SK-N-SH (cell line): ENCODE results near the gene RRM2. TPM values are rescaled to one million over a fixed set of nuclear protein-coding genes. Genes with fewer than 3 reads are reported as not detected.
A peak's percentile ranks its signal among the peaks of the same experiment; 100 is the strongest.

Source experiments
- CTCF ChIA-PET: fragments of 300-600, 350-600 bp; formaldehyde crosslinking; extraction: SDS; loops from one replicate; lab custom pipeline; 2021; lab: Yijun Ruan, JAX
- POLR2A ChIA-PET: fragments of 350-600 bp; sonication (Branson Sonifier 250); formaldehyde crosslinking; extraction: SDS; loops from one replicate; lab custom pipeline; 2020; ENCODE audit warnings: antibody characterized with exemption, inconsistent platforms; lab: Yijun Ruan, JAX
- DNase-seq: peaks from one replicate; pipeline ENCODE4 v3.0.0; 2012
- H2AFZ ChIP-seq: fragments of 200-600 bp; sonication (generic); 2 replicates; pipeline ENCODE4 v1.8.1; 2016; ENCODE audit warnings: antibody characterized with exemption, mild to moderate bottlenecking, low read depth
- H3F3A ChIP-seq: fragments of 200-600 bp; sonication (generic); replicated peaks from 2 replicates; pipeline ENCODE3; 2016; ENCODE audit warnings: antibody characterized with exemption, mild to moderate bottlenecking; ENCODE audit not compliant: insufficient read depth
- H3K27ac ChIP-seq, 2 experiments: fragments of 200-500 bp in 1 of 2; fragments of 200-600 bp in 1 of 2; sonication (Bioruptor generic) in 1 of 2; sonication (generic), shearing (Covaris generic) in 1 of 2; 2 replicates each; pipeline versions ENCODE4 v1.5.1 to v1.6.1; 2014 to 2016; ENCODE audit warnings: low read depth in 2 of 2, inconsistent platforms in 1 of 2, low read length in 1 of 2, mild to moderate bottlenecking in 1 of 2, mixed read lengths in 1 of 2
- H3K27me3 ChIP-seq: fragments of 200-600 bp; sonication (generic), shearing (Covaris generic); 2 replicates; pipeline ENCODE4 v1.6.1; 2016; ENCODE audit warnings: mixed run types; ENCODE audit not compliant: insufficient read depth
- H3K36me3 ChIP-seq, 2 experiments: fragments of 200-500 bp in 1 of 2; fragments of 200-600 bp in 1 of 2; sonication (Bioruptor generic) in 1 of 2; sonication (generic) in 1 of 2; replicated peaks in 1 of 2; 2 replicates each; pipeline versions ENCODE3 to v1.5.1; 2014 to 2016; ENCODE audit warnings: low read length in 1 of 2, mild to moderate bottlenecking in 1 of 2; ENCODE audit not compliant: insufficient read depth in 2 of 2, control insufficient read depth in 1 of 2
- H3K4me1 ChIP-seq, 2 experiments: fragments of 200-500 bp in 1 of 2; fragments of 200-600 bp in 1 of 2; sonication (Bioruptor generic) in 1 of 2; sonication (generic), shearing (Covaris generic) in 1 of 2; 2 replicates each; pipeline versions ENCODE4 v1.5.1 to v1.6.1; 2014 to 2016; ENCODE audit warnings: low read depth in 1 of 2, low read length in 1 of 2, mixed run types in 1 of 2; ENCODE audit not compliant: insufficient read depth in 2 of 2, control insufficient read depth in 1 of 2
- H3K4me2 ChIP-seq: fragments of 200-600 bp; sonication (generic), shearing (Covaris generic); 2 replicates; pipeline ENCODE4 v1.6.1; 2017; ENCODE audit warnings: mixed run types
- H3K4me3 ChIP-seq, 2 experiments: fragments of 200-500 bp in 1 of 2; fragments of 200-600 bp in 1 of 2; sonication (Bioruptor generic) in 1 of 2; sonication (generic), shearing (Covaris generic) in 1 of 2; 2 replicates each; pipeline versions ENCODE4 v1.5.1 to v1.8.1; 2014 to 2016; ENCODE audit warnings: low read depth in 2 of 2, inconsistent platforms in 1 of 2, low read length in 1 of 2, mild to moderate bottlenecking in 1 of 2, mixed read lengths in 1 of 2, moderate library complexity in 1 of 2
- H3K79me2 ChIP-seq: fragments of 200-600 bp; sonication (generic); 2 replicates; pipeline ENCODE4 v1.8.1; 2017; ENCODE audit warnings: mild to moderate bottlenecking; ENCODE audit not compliant: insufficient read depth
- H3K9ac ChIP-seq: fragments of 200-600 bp; sonication (generic); 2 replicates; pipeline ENCODE4 v1.6.1; 2017; ENCODE audit warnings: mixed run types
- H3K9me2 ChIP-seq: fragments of 200-600 bp; sonication (generic); 2 replicates; pipeline ENCODE4 v1.6.1; 2017; ENCODE audit warnings: mixed run types
- H3K9me3 ChIP-seq: fragments of 200-600 bp; sonication (generic); 2 replicates; pipeline ENCODE4 v1.6.1; 2017; ENCODE audit warnings: mixed run types, mild to moderate bottlenecking, moderate library complexity
- H4K20me1 ChIP-seq: fragments of 200-600 bp; sonication (generic); 2 replicates; pipeline ENCODE4 v1.6.1; 2017; ENCODE audit warnings: mild to moderate bottlenecking, mixed run types; ENCODE audit not compliant: insufficient read depth
- GABPA ChIP-seq: IDR thresholded peaks from 2 replicates; pipeline ENCODE4 v1.4.0; 2012; ENCODE audit warnings: low read depth, mild to moderate bottlenecking
- JUND ChIP-seq: IDR thresholded peaks from 2 replicates; pipeline ENCODE4 v1.4.0; 2012
- NFIC ChIP-seq: IDR thresholded peaks from 2 replicates; pipeline ENCODE4 v1.4.0; 2012; ENCODE audit warnings: borderline replicate concordance
- REST ChIP-seq: IDR thresholded peaks from 2 replicates; pipeline ENCODE4 v1.6.1; 2012; ENCODE audit warnings: mild to moderate bottlenecking, low read depth, low read length, moderate library complexity
- WGBS: methylation state at CpG from one replicate; pipeline ENCODE4 v1.1.6; 2017; ENCODE audit warnings: low lambda C conversion rate; 5-methylcytosine and 5-hydroxymethylcytosine counted together
- polyA plus RNA-seq, 3 experiments: library from polyadenylated mRNA; depleted of rRNA; stranded (reverse); fragments of >200 nt; gene quantifications; 2 replicates each; pipeline ENCODE4 v1.2.3, GENCODE V29; 2012

RRM2 gene
- polyA plus RNA-seq, 1 of the 3 experiments (the other 2 are of a cell fraction) = 38.9 TPM

DNA sequence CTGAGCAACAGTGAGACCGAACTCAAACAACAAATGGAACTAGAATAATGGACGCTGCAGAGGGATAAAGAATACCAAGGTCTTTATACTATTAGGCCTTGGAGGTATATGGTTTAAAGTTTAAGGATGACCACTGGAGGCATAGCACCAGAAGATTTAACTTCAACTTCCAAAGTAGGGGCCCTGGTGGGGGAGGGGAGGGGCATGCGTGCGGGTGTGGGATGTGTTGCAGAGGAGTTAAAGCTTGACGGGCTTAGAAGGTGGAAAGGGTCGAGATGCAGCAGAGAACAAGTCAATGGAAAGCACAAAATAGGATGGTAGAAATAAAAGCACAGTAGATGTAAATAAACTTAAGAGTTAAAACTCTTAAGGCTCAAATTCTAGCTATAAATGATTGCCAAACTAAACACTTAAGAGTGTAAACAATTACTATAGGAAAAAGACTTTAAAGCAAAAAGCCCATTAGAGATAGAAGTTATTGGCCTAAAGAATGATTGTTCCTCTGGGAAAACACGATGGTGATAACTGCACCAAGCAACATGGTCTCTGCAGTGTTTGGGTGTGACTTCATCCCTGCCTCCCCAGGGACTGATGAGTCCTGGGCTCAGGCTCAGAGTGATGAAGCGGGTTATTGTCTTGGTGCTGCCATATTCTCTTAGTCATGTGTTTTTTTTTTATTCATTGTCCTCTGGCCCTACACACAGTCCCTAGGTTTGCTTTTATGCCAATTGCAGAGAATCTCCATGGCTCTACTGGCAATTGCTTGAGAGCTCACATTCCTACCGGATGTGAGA is 13.0 kb downstream of the RRM2 start:
- peaks cover 0 to 13% of the 10 kb centered on the region in 2 experiments; a peak in 1 of 4 replicates for H3K4me1 ChIP-seq
- H3K4me2 ChIP-seq = no peak overlapping the region
- no peak overlapping the region for H2AFZ ChIP-seq
- 96% methylated on average over 9 of the region's 9 CpGs for WGBS
- no peak overlapping the region for H3K9ac ChIP-seq
- peaks cover 22% of the 10 kb centered on the region; the same call in 1 of the 2 replicates for H3K79me2 ChIP-seq
- no peak overlapping the region; a peak in 1 of 4 replicates for H3K27ac ChIP-seq
- no peaks in the 10 kb centered on the region for H3K27me3 ChIP-seq
- CTCF ChIA-PET = interaction anchor here (1.4 to 24.5 kb wide), 8 partner anchors 5 to 533 kb away, joined by 3 to 413 read pairs (median 113); partner anchors contain the start of gene RRM2
- peaks cover 21% of the 10 kb centered on the region for H3F3A ChIP-seq
- no peaks in the 10 kb centered on the region for H3K9me3 ChIP-seq
- H3K4me3 ChIP-seq = no peak overlapping the region
- POLR2A ChIA-PET = interaction anchor here (0.6 to 1.5 kb wide), 2 partner anchors 11 to 168 kb away, joined by 3 to 4 read pairs; partner anchors contain the start of gene HPCAL1
- H3K36me3 ChIP-seq = peaks cover 10 to 12% of the 10 kb centered on the region in 2 experiments
- TF ChIP-seq GABPA (no peak), JUND (0 out of 2 replicates have a peak, but pooled peaks have one; percentile 1)
- H3K9me2 ChIP-seq = no peaks in the 10 kb centered on the region
- no peak for DNase-seq
- H4K20me1 ChIP-seq = no peaks in the 10 kb centered on the region; the same call in 1 of the 2 replicates

- TF ChIP-seq REST = no peak
- peak; percentile 7; the same call in 1 of the 2 replicates for TF ChIP-seq NFIC
- TF ChIP-seq, all 33 proteins: peak for 1
- Histone ChIP-seq H3K27me3 (no peaks in the 10 kb centered on the region), H3K79me2 (peaks cover 15% of the 10 kb centered on the region; the same call in 1 of the 2 replicates), H3K4me3 (no peak overlapping the region), H3K9me3 (no peaks in the 10 kb centered on the region), H3K9me2 (no peaks in the 10 kb centered on the region), H3F3A (peaks cover 21% of the 10 kb centered on the region), H4K20me1 (no peaks in the 10 kb centered on the region; the same call in 1 of the 2 replicates), H2AFZ (no peak overlapping the region), H3K36me3 (peaks cover 8 to 10% of the 10 kb centered on the region in 2 experiments), H3K4me1 (peaks cover 0 to 14% of the 10 kb centered on the region in 2 experiments; a peak in 1 of 4 replicates), H3K4me2 (no peak overlapping the region), H3K27ac (no peak overlapping the region), H3K9ac (no peak overlapping the region)
- no peak for DNase-seq
- POLR2A ChIA-PET = no interaction called here
- CTCF ChIA-PET = interaction anchor here (0.8 to 24.5 kb wide), 7 partner anchors 4 to 299 kb away, joined by 4 to 413 read pairs (median 220); partner anchors contain the start of gene RRM2
- 91% methylated on average over 7 of the region's 7 CpGs for WGBS
These were observed 13.8 kb downstream of the RRM2 start for GRCh38 chr2:10136101-10136934.
